GM12801 (cell line): ENCODE data around the gene XDH.

ENCODE experiments used
- TF ChIP-seq, protein P1 (sequence below): IDR thresholded peaks from one replicate; pipeline ENCODE4 v1.5.1; 2011; ENCODE audit warnings: control low read depth; ENCODE audit not compliant: insufficient read length; ENCODE audit errors: extremely low read depth

The XDH gene

DNA sequence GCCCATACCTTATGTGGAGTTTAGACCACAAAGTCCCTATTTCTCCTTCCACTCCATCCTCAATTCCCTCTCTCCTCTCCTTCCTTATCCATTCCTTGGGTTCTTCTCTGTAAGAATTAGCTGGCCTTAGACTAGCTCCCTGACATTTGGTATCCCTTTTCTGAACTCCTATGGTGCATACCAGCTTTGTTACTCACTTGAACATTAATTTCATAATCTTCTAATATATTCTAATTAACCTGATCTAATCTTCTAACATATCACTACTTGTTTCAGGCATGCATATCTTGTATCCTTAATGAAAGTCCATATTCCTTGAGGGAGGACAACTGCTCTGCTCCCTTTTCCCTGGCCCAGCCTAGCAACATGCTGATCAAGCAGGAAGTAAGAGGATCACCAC lies 114.2 kb downstream of the XDH start:
- TF ChIP-seq, protein P1, sequence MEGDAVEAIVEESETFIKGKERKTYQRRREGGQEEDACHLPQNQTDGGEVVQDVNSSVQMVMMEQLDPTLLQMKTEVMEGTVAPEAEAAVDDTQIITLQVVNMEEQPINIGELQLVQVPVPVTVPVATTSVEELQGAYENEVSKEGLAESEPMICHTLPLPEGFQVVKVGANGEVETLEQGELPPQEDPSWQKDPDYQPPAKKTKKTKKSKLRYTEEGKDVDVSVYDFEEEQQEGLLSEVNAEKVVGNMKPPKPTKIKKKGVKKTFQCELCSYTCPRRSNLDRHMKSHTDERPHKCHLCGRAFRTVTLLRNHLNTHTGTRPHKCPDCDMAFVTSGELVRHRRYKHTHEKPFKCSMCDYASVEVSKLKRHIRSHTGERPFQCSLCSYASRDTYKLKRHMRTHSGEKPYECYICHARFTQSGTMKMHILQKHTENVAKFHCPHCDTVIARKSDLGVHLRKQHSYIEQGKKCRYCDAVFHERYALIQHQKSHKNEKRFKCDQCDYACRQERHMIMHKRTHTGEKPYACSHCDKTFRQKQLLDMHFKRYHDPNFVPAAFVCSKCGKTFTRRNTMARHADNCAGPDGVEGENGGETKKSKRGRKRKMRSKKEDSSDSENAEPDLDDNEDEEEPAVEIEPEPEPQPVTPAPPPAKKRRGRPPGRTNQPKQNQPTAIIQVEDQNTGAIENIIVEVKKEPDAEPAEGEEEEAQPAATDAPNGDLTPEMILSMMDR = no peak

- TF ChIP-seq, protein P1 = no peak
These were observed 115.0 kb downstream of the XDH start for GRCh38 chr2:31299547-31299946.

DNA sequence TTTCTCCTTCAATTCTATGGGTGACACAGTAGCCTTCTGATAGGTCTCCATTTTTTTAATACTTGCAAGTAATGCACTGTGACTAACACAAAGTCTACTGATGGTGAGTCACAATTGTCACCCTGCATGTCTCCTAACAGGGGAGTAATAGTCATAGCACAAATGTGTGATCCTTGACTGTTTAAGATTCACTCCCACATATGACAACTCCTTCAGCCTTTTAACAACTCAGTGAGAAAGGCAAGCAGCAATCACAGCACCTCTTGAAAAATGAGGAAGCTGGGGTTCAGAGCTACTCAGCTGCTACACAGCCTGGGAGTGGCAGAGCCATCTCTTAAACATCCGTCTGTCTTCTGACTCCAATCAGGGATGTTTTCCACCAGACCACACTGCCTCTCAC lies 116.8 kb downstream of the XDH start:
- TF ChIP-seq, protein P1 = no peak

DNA sequence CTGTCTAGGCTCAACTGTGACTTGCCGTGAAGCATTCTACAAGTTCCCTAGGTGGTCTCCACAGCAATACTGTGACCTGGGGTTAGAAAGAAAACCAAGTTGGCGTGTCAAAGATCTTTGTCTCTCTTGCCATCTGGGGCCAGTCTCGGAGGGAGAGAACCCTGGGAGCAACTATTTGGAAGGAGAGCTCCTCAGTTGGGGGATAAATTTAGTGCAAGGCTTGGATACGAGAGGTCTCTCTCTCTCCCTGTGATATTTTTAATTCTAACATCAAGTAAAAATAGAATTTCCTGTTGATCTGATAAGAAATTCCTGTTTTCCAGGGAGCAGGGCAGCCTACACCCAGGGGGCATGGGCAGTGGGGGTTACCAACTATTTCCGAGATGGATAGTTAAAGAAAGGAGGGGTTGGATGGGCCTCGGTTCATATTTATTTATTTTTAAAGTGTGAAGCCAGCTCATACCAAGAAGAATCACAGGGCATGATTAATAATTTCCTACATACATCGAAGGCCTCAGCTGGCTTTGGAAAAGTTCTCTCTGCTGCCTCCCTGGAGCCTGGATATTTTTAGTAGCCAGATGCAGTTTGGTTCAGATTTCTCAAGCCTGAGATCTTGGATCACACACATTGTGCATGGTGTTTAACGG lies 117.8 kb downstream of the XDH start:
- TF ChIP-seq, protein P1 = no peak

- TF ChIP-seq, protein P1 = no peak
These were observed 120.3 kb downstream of the XDH start for GRCh38 chr2:31294196-31294595.

DNA sequence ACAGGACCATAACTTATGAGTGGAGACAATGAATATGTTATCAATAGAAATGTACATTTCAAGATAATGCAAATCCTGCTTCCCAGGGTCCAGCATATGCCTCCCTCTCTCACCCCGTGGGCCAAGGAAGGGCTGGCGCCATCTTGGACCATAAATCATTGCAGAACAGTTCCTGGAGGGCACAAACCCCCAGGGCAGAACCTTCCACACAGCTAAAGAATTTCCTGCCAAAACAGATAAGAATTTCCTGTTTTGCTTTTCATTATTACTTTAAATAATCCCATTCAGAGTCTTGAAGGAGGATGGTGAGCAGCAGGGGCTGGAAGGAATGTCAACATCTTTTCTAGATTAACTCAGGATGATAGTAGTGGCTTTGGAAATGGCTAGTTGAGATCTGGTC lies 126.9 kb downstream of the XDH start:
- TF ChIP-seq, protein P1 = no peak

DNA sequence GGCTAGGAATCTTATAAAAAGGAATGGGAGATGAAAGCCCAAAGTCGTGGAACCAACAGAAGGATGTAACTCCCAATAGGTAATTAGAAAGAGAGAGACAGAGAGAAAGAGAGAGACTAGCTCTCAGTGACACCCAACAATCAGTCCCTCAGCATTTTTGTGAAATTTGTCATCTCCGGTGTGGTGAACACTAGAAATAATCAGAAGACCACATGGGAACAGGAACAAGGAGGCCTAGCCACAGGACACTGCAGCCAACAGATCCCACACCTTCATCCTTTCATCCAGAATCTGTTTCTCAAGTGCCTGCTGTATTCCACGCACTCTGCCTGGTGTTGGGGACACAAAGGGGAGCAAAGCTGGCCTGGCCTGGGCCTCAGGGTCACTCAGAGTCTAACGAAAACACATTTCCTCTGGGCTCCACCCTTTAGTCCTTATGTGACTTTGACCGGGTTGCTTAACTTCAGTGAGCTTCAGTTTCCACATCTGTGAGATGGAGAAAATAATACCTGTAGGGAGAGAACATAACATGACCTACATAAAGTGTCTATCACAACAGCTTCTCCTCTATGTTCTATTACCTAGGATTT lies 127.5 kb downstream of the XDH start:
- TF ChIP-seq, protein P1 = no peak
